Measurements from ENCODE around the gene EPHB3. TPM values are rescaled to one million over a fixed set of nuclear protein-coding genes. Genes with fewer than 3 reads are reported as not detected.

Gene EPHB3
- total RNA-seq, 1 donor from 2014 or later: not detected

DNA sequence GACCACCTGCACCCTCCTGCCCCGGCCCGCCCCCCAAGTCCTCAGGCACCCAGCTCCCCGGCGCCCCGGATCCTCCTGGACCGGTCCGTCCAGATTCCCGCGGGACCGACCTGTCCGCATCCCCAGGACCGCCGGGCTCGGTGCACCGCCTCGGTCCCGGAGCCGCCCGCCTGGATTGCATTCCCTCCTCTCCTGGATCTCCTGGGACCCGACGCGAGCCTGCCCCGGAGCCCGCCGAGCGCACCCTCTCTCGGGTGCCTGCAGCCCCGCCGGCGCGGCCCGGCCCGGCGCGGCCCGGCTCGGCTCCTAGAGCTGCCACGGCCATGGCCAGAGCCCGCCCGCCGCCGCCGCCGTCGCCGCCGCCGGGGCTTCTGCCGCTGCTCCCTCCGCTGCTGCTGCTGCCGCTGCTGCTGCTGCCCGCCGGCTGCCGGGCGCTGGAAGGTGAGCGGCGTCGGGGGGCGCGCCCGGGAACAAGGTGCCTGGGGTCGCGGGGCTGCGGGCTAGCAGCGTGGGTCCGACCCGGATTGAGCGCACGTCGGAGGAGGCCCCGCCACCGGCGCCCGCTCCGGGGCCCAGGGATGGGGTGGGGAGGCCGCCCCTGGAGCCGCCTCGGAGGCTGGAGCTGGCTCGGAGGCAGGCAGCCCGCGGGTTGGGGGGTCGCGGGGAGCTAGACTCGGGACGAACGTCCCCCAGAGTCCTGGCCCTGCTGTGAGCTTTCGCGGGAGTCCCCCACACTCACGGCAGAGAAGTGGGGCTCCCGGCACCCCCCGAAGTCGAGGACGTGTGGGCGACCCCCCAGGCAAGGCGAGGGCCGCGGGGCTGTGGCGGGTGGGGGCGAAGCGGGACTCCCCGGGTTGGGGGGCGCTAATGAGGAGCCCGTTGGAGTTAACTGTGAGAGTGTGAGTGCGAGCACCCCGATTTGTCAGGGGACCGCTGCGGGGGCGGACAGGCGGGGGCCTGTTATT lies 610 bp downstream of the EPHB3 start:
- intact Hi-C loops (cut with micrococcal nuclease): loop anchor here (1.0 kb wide), 4 partner anchors 37 to 215 kb away; partner anchors contain the start of gene MAGEF1
- no peaks in the 10 kb centered on the region for H3K36me3 Mint-ChIP-seq (ENCODE audit: low read depth)
- H3K4me3 Mint-ChIP-seq (ENCODE audit: low read depth): peak overlapping the region; percentile 74
- H3K27ac Mint-ChIP-seq: no peak overlapping the region
- no peaks in the 10 kb centered on the region for H3K9me3 Mint-ChIP-seq
- no peak for DNase-seq (ENCODE audit: low spot score)
- H3K4me1 Mint-ChIP-seq (ENCODE audit: low read depth): peaks cover 9% of the 10 kb centered on the region
- H3K27me3 Mint-ChIP-seq (ENCODE audit: low read depth): peaks cover 55% of the 10 kb centered on the region

GRCh38 chr3:184562878-184563560 lies 1.4 kb downstream of the EPHB3 start:
- no peaks in the 10 kb centered on the region for H3K9me3 Mint-ChIP-seq
- H3K27me3 Mint-ChIP-seq (ENCODE audit: low read depth): peaks cover 59% of the 10 kb centered on the region
- no peak overlapping the region for H3K4me3 Mint-ChIP-seq (ENCODE audit: low read depth)
- no peak for DNase-seq (ENCODE audit: low spot score)
- no peak overlapping the region for H3K27ac Mint-ChIP-seq
- intact Hi-C loops (cut with micrococcal nuclease): no loop called here
- H3K36me3 Mint-ChIP-seq (ENCODE audit: low read depth): no peaks in the 10 kb centered on the region
- H3K4me1 Mint-ChIP-seq (ENCODE audit: low read depth): peaks cover 9% of the 10 kb centered on the region

- H3K4me3 Mint-ChIP-seq (ENCODE audit: low read depth): no peak overlapping the region
- H3K4me1 Mint-ChIP-seq (ENCODE audit: low read depth): peaks cover 11% of the 10 kb centered on the region
- intact Hi-C loops (cut with micrococcal nuclease): no loop called here
- DNase-seq (ENCODE audit: low spot score): no peak
- no peak overlapping the region for H3K27ac Mint-ChIP-seq
- no peaks in the 10 kb centered on the region for H3K36me3 Mint-ChIP-seq (ENCODE audit: low read depth)
- no peaks in the 10 kb centered on the region for H3K9me3 Mint-ChIP-seq
- H3K27me3 Mint-ChIP-seq (ENCODE audit: low read depth): peaks cover 59% of the 10 kb centered on the region
Measured at GRCh38 chr3:184563561-184563925, 2.0 kb downstream of the EPHB3 start.

DNA sequence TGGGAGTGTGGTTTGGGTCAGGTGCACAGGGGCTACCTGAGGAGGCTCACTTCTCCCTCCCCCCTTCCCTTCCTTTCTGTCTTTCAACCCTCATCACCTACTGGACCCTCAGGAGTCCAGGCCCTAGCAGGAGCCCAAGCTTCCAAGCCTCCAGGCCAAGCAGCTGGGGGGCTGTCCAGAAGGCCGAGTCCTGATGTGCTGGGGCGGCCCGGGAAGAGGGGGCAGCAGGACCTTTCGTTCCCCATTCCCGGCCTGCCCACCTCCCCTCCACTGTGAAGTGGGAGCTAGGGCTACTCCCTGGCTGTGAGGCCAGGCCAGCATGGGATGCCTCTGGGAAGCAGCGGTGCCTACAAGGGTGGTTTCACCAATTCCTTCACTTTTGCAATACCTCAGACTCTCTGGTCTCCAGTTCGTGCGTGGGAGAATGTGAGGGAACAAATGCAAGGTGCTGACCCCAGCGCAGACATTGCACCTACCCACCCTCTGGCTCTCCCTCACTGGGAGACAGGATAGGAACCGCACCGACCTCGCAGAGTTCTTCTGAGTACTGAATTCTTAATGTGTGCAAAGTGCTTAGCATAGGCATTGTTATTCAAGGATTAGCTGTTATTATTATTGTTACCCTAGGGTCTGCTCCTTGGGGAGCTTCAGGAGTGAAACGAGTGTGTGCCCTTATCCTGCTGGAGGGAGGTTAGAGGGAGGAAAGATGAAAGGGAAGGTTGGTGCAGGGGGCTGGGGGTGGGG lies 2.5 kb downstream of the EPHB3 start:
- H3K9me3 Mint-ChIP-seq: no peaks in the 10 kb centered on the region
- peaks cover 55% of the 10 kb centered on the region for H3K27me3 Mint-ChIP-seq (ENCODE audit: low read depth)
- intact Hi-C loops (cut with micrococcal nuclease): no loop called here
- H3K4me3 Mint-ChIP-seq (ENCODE audit: low read depth): no peak overlapping the region
- peaks cover 11% of the 10 kb centered on the region for H3K4me1 Mint-ChIP-seq (ENCODE audit: low read depth)
- no peak overlapping the region for H3K27ac Mint-ChIP-seq
- H3K36me3 Mint-ChIP-seq (ENCODE audit: low read depth): no peaks in the 10 kb centered on the region
- no peak for DNase-seq (ENCODE audit: low spot score)

GRCh38 chr3:184564685-184565385 lies 3.2 kb downstream of the EPHB3 start:
- intact Hi-C loops (cut with micrococcal nuclease): no loop called here
- H3K4me3 Mint-ChIP-seq (ENCODE audit: low read depth): no peak overlapping the region
- no peaks in the 10 kb centered on the region for H3K9me3 Mint-ChIP-seq
- H3K4me1 Mint-ChIP-seq (ENCODE audit: low read depth): peaks cover 11% of the 10 kb centered on the region
- no peaks in the 10 kb centered on the region for H3K36me3 Mint-ChIP-seq (ENCODE audit: low read depth)
- DNase-seq (ENCODE audit: low spot score): no peak
- no peak overlapping the region for H3K27ac Mint-ChIP-seq
- peaks cover 56% of the 10 kb centered on the region for H3K27me3 Mint-ChIP-seq (ENCODE audit: low read depth)

DNA sequence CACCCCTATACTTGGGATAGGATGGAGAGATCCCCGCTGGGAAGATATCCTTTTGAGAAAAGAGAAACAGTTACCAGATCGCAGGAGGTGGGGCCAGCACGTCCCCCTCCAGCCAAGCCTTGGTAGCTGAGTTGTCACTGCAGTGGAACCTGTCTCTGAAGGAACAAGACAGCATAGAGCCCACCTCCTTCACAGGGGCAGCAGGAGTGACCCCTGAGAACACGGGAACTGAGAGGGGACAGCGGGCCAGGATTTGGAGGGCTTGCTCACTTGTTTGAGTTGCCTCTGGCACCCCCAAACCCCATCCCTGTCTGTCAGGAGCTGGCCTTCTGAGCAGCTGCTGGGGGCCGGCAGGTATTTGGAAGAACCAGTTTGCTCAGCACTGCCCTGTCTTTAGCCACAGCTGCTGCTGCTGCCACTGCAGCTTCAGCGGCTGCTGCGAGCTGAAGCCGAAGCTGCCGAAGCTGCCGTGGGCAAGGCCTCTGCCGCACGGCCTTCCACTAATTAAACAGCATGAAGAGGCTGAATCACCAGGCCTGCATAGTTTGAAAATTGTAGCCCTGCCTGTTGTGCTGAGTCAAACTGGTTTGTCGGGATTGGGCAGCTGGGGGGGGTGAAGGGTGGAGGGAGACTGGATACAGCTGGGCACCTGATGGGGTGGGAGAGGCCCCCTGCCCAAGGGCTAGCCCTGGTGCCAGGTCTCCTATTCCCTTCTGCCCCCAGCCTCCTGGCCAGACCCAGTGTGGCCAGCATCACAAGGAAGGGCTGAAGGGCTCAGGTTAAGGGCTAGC lies 4.0 kb downstream of the EPHB3 start:
- intact Hi-C loops (cut with micrococcal nuclease): no loop called here
- Mint-ChIP-seq H3K4me1 (ENCODE audit: low read depth) (peaks cover 8% of the 10 kb centered on the region), H3K9me3 (no peaks in the 10 kb centered on the region), H3K27ac (no peak overlapping the region), H3K4me3 (ENCODE audit: low read depth) (no peak overlapping the region), H3K27me3 (ENCODE audit: low read depth) (peaks cover 56% of the 10 kb centered on the region), H3K36me3 (ENCODE audit: low read depth) (no peaks in the 10 kb centered on the region)
- DNase-seq (ENCODE audit: low spot score): no peak

GRCh38 chr3:184566441-184567414 lies 5.1 kb downstream of the EPHB3 start:
- no peak overlapping the region for H3K4me3 Mint-ChIP-seq (ENCODE audit: low read depth)

GRCh38 chr3:184567946-184568559 lies 6.5 kb downstream of the EPHB3 start:
- Mint-ChIP-seq H3K27me3 (ENCODE audit: low read depth) (peaks cover 59% of the 10 kb centered on the region), H3K27ac (no peak overlapping the region), H3K36me3 (ENCODE audit: low read depth) (no peaks in the 10 kb centered on the region), H3K4me3 (ENCODE audit: low read depth) (no peak overlapping the region), H3K4me1 (ENCODE audit: low read depth) (peaks cover 1% of the 10 kb centered on the region), H3K9me3 (no peaks in the 10 kb centered on the region)
- intact Hi-C loops (cut with micrococcal nuclease): no loop called here
- DNase-seq (ENCODE audit: low spot score): no peak

More at GRCh38 chr3:184566441-184567414, 5.1 kb downstream of the EPHB3 start:
- Mint-ChIP-seq H3K9me3 (no peaks in the 10 kb centered on the region), H3K27ac (no peak overlapping the region), H3K4me1 (ENCODE audit: low read depth) (peaks cover 1% of the 10 kb centered on the region), H3K27me3 (ENCODE audit: low read depth) (peaks cover 55% of the 10 kb centered on the region), H3K36me3 (ENCODE audit: low read depth) (no peaks in the 10 kb centered on the region)
- intact Hi-C loops (cut with micrococcal nuclease): no loop called here
- DNase-seq (ENCODE audit: low spot score): no peak

DNA sequence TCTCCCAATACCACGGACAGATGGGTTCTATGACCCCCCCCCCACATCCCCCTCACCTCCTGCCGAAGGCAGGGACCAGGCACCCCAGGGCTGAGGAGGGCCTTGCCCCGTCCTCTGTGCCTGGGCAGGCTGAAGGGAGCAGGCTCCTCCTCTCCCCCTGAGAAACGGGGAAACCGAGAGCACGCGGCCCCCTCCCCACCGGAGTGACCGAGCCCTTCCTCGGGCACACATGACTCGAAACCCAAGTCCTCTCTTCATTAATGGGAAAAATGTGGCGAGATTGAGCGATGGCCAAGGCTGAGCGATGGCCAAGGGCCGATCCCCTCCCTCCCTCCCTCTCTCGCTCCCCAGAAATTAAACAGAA lies 7.0 kb downstream of the EPHB3 start:
- no peak for DNase-seq (ENCODE audit: low spot score)
- Mint-ChIP-seq H3K27me3 (ENCODE audit: low read depth) (peaks cover 54% of the 10 kb centered on the region), H3K36me3 (ENCODE audit: low read depth) (no peaks in the 10 kb centered on the region), H3K4me1 (ENCODE audit: low read depth) (peaks cover 1% of the 10 kb centered on the region), H3K9me3 (no peaks in the 10 kb centered on the region), H3K27ac (no peak overlapping the region), H3K4me3 (ENCODE audit: low read depth) (no peak overlapping the region)
- intact Hi-C loops (cut with micrococcal nuclease): no loop called here

GRCh38 chr3:184568924-184569829 lies 7.6 kb downstream of the EPHB3 start:
- intact Hi-C loops (cut with micrococcal nuclease): no loop called here

More at GRCh38 chr3:184568924-184569829, 7.6 kb downstream of the EPHB3 start:
- no peak for DNase-seq (ENCODE audit: low spot score)
- peaks cover 1% of the 10 kb centered on the region for H3K4me1 Mint-ChIP-seq (ENCODE audit: low read depth)
- H3K36me3 Mint-ChIP-seq (ENCODE audit: low read depth): no peaks in the 10 kb centered on the region
- no peak overlapping the region for H3K27ac Mint-ChIP-seq
- H3K4me3 Mint-ChIP-seq (ENCODE audit: low read depth): no peak overlapping the region
- H3K27me3 Mint-ChIP-seq (ENCODE audit: low read depth): peaks cover 49% of the 10 kb centered on the region
- H3K9me3 Mint-ChIP-seq: no peaks in the 10 kb centered on the region
